Measurements from ENCODE around the gene SGCA. TPM values are rescaled to one million over a fixed set of nuclear protein-coding genes. Genes with fewer than 3 reads are reported as not detected.

The SGCA gene
- total and polyA plus RNA-seq, 2 of the 8 experiments (the other 6 are each of a cell fraction or from before 2014, with no cell fraction given): 0.12 TPM; not detected in 1

DNA sequence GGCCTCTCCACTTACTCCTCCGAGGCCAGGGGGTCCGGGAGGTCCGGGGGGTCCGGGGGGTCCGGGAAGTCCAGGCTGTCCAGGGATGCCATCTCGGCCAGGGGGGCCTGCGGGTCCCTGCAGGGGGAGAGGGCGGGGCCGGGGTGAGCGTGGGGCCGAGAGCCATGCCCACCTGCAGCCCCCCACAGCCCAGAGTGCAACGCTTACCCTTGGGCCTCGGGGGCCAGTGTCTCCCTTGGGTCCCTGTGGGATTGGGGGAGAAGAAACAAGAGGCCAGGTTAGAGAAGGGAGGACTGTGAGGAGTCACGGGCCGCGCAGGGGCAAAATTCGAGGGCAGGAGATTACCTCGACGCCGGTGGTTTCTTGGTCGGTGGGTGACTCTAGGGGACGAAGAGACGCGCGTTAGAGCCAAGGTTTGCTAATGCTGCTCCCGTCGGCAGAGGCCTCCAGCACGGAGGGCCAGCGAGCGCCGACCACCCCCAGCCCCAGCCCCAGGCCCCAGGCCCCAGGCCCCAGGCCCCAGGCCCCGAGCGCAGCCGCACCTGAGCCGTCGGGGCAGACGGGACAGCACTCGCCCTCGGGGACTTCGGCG, 33.5 kb downstream of the SGCA start:
- TF ChIP-seq CEBPB (IDR thresholded peaks at IDR 0.05; ENCODE audit: low read depth, low read length) (no peak), CHD1 (IDR thresholded peaks at IDR 0.05; ENCODE audit: low read depth, low read length) (no peak), SUZ12 (IDR thresholded peaks at IDR 0.05; ENCODE audit: low read length) (no peak), RAD21 (IDR thresholded peaks at IDR 0.05 in 1 of 2, conservative IDR thresholded peaks at IDR 0.05 in 1 of 2; ENCODE audit: low read depth in 2 of 2, low read length in 2 of 2) (no peak), SP2 (IDR thresholded peaks at IDR 0.05; ENCODE audit: low read length) (no peak), NRF1 (IDR thresholded peaks at IDR 0.05; ENCODE audit: low read depth, low read length) (no peak), BRCA1 (IDR thresholded peaks at IDR 0.05; ENCODE audit: low read depth, low read length) (no peak), EGR1 (IDR thresholded peaks at IDR 0.05; ENCODE audit: borderline replicate concordance, low read depth, low read length) (no peak), BCL11A (IDR thresholded peaks at IDR 0.05; ENCODE audit: low read depth in 2 of 2, low read length in 2 of 2) (no peak)
- Histone ChIP-seq H4K5ac (ENCODE audit: insufficient read length, low read depth, low read length) (no peak overlapping the region), H4K91ac (replicated peaks; ENCODE audit: insufficient read length, low read length) (no peak overlapping the region), H3K4ac (replicated peaks; ENCODE audit: insufficient read length, low read depth, low read length) (no peak overlapping the region), H2BK12ac (ENCODE audit: low read depth, low read length) (no peak overlapping the region), H3K4me1 (replicated peaks in 1 of 4; ENCODE audit: control insufficient read depth in 3 of 4, insufficient read depth in 4 of 4, low read length in 3 of 4) (peaks cover 0 to 5% (median 1%) of the 10 kb centered on the region in 4 experiments; a peak in 4 of 7 replicates), H3K56ac (replicated peaks; ENCODE audit: insufficient read length, low read depth, low read length) (no peak overlapping the region), H2BK5ac (ENCODE audit: low read depth, low read length) (no peak overlapping the region), H4K20me1 (replicated peaks in 1 of 2; ENCODE audit: control insufficient read depth in 1 of 2, insufficient read depth in 2 of 2, low read length in 2 of 2) (peaks cover 0 to 4% of the 10 kb centered on the region in 2 experiments), H3K18ac (ENCODE audit: extremely low read depth, low read length) (no peak overlapping the region), H3K36me3 (ENCODE audit: control insufficient read depth in 2 of 4, insufficient read depth in 4 of 4, low read length in 3 of 4) (peaks cover 11 to 40% (median 21%) of the 10 kb centered on the region in 4 experiments), H3K79me2 (ENCODE audit: control insufficient read depth in 1 of 2, insufficient read depth in 2 of 2, low read length in 2 of 2) (no peaks in the 10 kb centered on the region), H2AFZ (ENCODE audit: low read length) (no peak overlapping the region), H2BK15ac (ENCODE audit: low read length) (no peak overlapping the region), H3K27ac (ENCODE audit: low read depth, low read length) (no peak overlapping the region), H2BK20ac (ENCODE audit: low read length) (no peak overlapping the region), H3K27me3 (replicated peaks in 1 of 4; ENCODE audit: control insufficient read depth in 3 of 4, extremely low read depth in 1 of 4, insufficient read depth in 3 of 4, low read length in 3 of 4) (peaks cover 0 to 18% (median 10%) of the 10 kb centered on the region in 4 experiments; a peak in 5 of 7 replicates), H2BK120ac (replicated peaks; ENCODE audit: low read depth, low read length) (no peak overlapping the region), H3K14ac (ENCODE audit: insufficient read length) (no peak overlapping the region), H2AK5ac (ENCODE audit: low read depth, low read length) (no peak overlapping the region), H4K8ac (ENCODE audit: extremely low read depth, insufficient read depth, low read length) (peak overlapping the region; percentile 15; the same call in 1 of the 2 replicates), H3K79me1 (ENCODE audit: low read depth, low read length) (no peaks in the 10 kb centered on the region), H3K23me2 (ENCODE audit: low read depth, low read length) (peaks cover 11% of the 10 kb centered on the region; the same call in 1 of the 2 replicates), H3K23ac (ENCODE audit: insufficient read length) (no peak overlapping the region), H3K9me3 (ENCODE audit: insufficient read depth in 2 of 2, low read depth in 1 of 2, low read length in 1 of 2) (no peaks in the 10 kb centered on the region), H3K4me2 (ENCODE audit: insufficient read depth in 1 of 2, low read depth in 2 of 2, low read length in 2 of 2) (peak overlapping the region; percentile 64 to 88), H3K4me3 (ENCODE audit: extremely low read depth in 1 of 4, insufficient read depth in 2 of 4, low read depth in 3 of 4, low read length in 4 of 4) (peak overlapping the region; percentile 49 to 72 (median 60)), H3K9ac (replicated peaks in 1 of 4; ENCODE audit: extremely low read depth in 1 of 4, low read depth in 3 of 4, low read length in 3 of 4) (no peak overlapping the region)
- FAIRE-seq (no peak), DNase-seq (ENCODE audit: low read depth in 1 of 2, low spot score in 2 of 2) (no peak)
- ChIA-PET POLR2A (ENCODE audit: partially characterized antibody) (interaction anchor here (0.8 to 3.4 kb wide), 8 partner anchors 12 to 163 kb away, joined by 3 to 22 read pairs (median 6); partner anchors contain the start of gene TMEM92), CTCF (ENCODE audit: partially characterized antibody) (interaction anchor here (1.0 to 24.4 kb wide), 23 partner anchors 15 to 280 kb away, joined by 3 to 1349 read pairs (median 8); partner anchors contain the start of genes SGCA and TMEM92)
- WGBS, 2 experiments (ENCODE audit: extremely low coverage in 1 of 2, insufficient coverage in 1 of 2, insufficient read length in 1 of 2, insufficient replicate concordance in 2 of 2, low coverage in 1 of 2, low lambda C conversion rate in 2 of 2, missing lambda C conversion rate in 1 of 2): 30% methylated on average over 17 of the region's 41 CpGs; no CpG with 5 or more reads in 1 of the 2 experiments
